PFSK-1 (cell line): Measurements from ENCODE around the gene DIPK1B.

Source experiments
- FOXP2 ChIP-seq: optimal IDR thresholded peaks from 2 replicates; pipeline ENCODE3; 2011; ENCODE audit warnings: borderline replicate concordance, control low read depth, inconsistent platforms; ENCODE audit not compliant: insufficient read depth; ENCODE audit errors: extremely low read length, extremely low read depth
- POLR2AphosphoS5 ChIP-seq: IDR thresholded peaks from 2 replicates; pipeline ENCODE4 v1.6.1; 2012; ENCODE audit warnings: low read depth, mild to moderate bottlenecking, control low read depth, low read length, moderate library complexity
- REST ChIP-seq, 2 experiments: IDR thresholded peaks; 2 replicates each; pipeline versions ENCODE4 v1.6.1 to v1.8.0; 2011 to 2012; ENCODE audit warnings: low read depth in 2 of 2, low read length in 2 of 2, control low read depth in 1 of 2, inconsistent platforms in 1 of 2, mild to moderate bottlenecking in 1 of 2, moderate library complexity in 1 of 2; ENCODE audit not compliant: insufficient read depth in 1 of 2
- SIN3A ChIP-seq: IDR thresholded peaks from 2 replicates; pipeline ENCODE4 v1.6.1; 2012; ENCODE audit warnings: mild to moderate bottlenecking, low read length, moderate library complexity, borderline replicate concordance; ENCODE audit not compliant: insufficient read depth
- TAF1 ChIP-seq: IDR thresholded peaks from 2 replicates; pipeline ENCODE4 v1.6.1; 2012; ENCODE audit warnings: low read length, control low read depth, borderline replicate concordance; ENCODE audit not compliant: insufficient read depth

Gene DIPK1B

DNA sequence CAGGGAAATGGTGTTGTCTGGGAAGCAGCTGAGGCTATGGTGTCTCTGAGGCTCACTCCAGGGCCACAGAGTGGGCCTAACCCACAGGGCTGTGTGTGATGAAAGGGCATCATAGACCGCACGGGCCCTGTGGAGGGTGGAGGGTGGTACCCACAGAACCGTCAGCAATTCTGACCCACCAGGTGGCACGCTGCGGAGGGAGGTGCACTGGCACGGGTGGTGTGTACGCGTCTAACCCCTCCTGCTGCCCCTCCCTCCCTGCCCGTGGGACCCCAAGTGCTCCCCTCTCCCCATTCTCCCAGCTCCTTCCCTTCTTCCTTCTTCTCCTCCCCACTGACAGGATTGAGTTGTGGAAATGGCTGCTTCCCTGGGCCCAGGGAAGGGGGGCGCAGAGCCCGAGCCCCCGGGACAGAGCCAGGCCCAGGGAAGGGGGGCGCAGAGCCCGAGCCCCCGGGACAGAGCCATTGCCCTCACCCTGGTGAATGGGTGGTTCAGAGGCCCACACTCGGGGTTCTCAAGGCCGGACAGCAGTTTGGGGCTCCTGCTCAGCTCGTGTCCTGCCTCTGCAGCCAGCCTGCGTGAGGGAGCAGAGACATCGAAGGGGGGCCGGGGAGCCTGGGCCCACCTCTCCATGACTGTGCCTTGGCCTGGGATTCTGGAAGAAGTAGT, 23.6 kb downstream of the DIPK1B start:
- TF ChIP-seq SIN3A (no peak), REST (IDR thresholded peaks at IDR 0.05; ENCODE audit: insufficient read depth in 1 of 2, low read depth in 2 of 2, low read length in 2 of 2) (no peak), TAF1 (no peak), FOXP2 (no peak), POLR2AphosphoS5 (no peak)

- TF ChIP-seq FOXP2, result no peak
- TF ChIP-seq REST (IDR thresholded peaks at IDR 0.05; ENCODE audit: insufficient read depth in 1 of 2, low read depth in 2 of 2, low read length in 2 of 2), result no peak
- TF ChIP-seq SIN3A, result no peak
- no peak for TF ChIP-seq POLR2AphosphoS5
- no peak for TF ChIP-seq TAF1
Observed at GRCh38 chr9:136738960-136739359, 26.6 kb downstream of the DIPK1B start.

- TF ChIP-seq TAF1, result no peak
- TF ChIP-seq FOXP2, result no peak
- no peak for TF ChIP-seq REST (IDR thresholded peaks at IDR 0.05; ENCODE audit: insufficient read depth in 1 of 2, low read depth in 2 of 2, low read length in 2 of 2)
- no peak for TF ChIP-seq SIN3A
- TF ChIP-seq POLR2AphosphoS5, result no peak
Observed at GRCh38 chr9:136739509-136739908, 27.1 kb downstream of the DIPK1B start.

DNA sequence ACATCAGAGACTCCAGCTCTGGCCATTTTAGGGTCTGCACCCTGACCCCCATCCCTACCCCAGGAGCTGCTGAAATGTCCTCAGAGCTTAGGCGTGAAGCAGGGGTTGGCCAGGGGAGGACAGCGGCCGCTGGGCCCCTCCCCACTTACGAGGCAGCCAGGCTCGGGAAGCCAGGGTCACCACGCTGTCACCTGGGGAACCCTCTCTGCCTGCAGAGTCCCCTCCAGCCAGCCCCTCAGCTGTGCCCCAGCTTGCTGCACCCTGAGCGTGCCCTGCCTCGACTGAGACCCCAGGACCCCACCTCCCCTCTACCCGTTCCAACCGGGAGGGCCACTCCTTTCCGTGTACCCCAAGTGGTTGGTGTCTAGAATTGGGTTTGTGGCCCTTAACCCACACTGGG, 27.7 kb downstream of the DIPK1B start:
- no peak for TF ChIP-seq FOXP2
- no peak for TF ChIP-seq TAF1
- no peak for TF ChIP-seq SIN3A
- no peak for TF ChIP-seq POLR2AphosphoS5
- TF ChIP-seq REST (IDR thresholded peaks at IDR 0.05; ENCODE audit: insufficient read depth in 1 of 2, low read depth in 2 of 2, low read length in 2 of 2), result no peak

DNA sequence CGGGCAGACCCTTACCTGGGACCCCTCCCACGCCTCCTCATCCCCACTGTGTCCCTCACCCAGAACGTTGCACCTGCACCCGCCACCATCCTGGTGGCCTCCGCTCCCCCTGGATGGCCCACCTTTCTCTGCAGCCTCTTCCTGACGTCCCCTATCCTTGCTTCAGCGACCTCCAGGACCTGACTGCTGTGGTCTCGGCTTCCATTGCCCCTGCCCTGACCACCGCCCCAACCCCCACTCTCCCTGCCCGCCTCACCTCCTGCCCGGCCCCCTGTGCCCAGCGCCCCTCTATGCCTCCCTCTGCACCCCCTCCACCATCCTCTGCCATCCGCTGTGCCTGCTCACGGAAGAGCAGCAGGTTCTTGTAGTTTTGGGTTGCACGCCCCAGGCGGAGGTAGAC, 28.1 kb downstream of the DIPK1B start:
- TF ChIP-seq REST (IDR thresholded peaks at IDR 0.05; ENCODE audit: insufficient read depth in 1 of 2, low read depth in 2 of 2, low read length in 2 of 2) (no peak), FOXP2 (no peak), POLR2AphosphoS5 (no peak), TAF1 (no peak), SIN3A (no peak)
